Measurements from ENCODE around the gene NUP188. TPM values are rescaled to one million over a fixed set of nuclear protein-coding genes. Genes with fewer than 3 reads are reported as not detected.

NUP188 gene
- total and polyA plus RNA-seq, 2 of the 13 experiments (the other 11 are each of a cell fraction or from before 2014, with no cell fraction given) = 28.0 to 38.5 TPM

DNA sequence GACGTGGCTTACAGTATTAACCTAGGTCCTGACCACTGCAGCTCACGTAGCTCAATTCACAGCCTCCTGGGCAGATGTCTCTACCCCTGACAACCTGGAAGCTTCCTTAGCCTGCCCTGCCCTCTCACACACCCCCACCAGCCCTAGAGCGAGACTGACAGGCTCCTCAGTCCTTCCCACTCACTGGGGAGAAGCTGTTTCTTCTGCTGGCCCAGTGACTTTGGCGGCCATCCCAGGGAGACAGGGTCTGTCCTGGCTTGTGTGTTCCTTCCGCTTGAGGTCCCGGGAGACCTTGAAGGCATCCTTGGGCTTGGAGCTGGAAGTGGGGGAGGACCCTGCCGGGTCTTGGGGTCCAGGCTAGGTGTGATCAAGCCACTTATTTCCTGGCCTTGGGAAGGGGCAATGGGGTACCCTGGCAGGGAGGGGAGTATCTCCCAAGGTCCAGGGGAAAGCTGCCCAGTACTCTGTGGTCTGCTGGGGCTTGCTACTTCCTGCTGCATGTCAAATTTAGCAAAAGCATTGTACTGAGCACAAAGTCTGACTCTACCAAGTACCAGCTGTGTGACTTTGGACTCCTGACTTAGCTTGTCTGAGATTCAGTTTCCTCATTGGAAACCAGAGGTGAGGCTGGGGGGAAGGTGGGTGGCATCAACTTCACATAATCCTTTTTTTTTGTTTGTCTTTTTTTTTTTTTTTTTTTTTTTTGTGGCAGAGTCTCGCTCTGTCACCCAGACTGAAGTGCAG, 90.8 kb downstream of the NUP188 start (continued):
- no peak for TF ChIP-seq HHEX (CRISPR knock-in tag; IDR thresholded peaks at IDR 0.05)
- TF ChIP-seq TGIF2 (CRISPR knock-in tag; IDR thresholded peaks at IDR 0.05) = 0 out of 2 replicates have a peak, but pooled peaks have one; percentile 34
- TF ChIP-seq THAP11 (CRISPR knock-in tag; IDR thresholded peaks at IDR 0.05) = no peak
- TF ChIP-seq ELF3 (CRISPR knock-in tag; IDR thresholded peaks at IDR 0.05) = 0 out of 2 replicates have a peak, but pooled peaks have one; percentile 46
- TF ChIP-seq, protein P1, sequence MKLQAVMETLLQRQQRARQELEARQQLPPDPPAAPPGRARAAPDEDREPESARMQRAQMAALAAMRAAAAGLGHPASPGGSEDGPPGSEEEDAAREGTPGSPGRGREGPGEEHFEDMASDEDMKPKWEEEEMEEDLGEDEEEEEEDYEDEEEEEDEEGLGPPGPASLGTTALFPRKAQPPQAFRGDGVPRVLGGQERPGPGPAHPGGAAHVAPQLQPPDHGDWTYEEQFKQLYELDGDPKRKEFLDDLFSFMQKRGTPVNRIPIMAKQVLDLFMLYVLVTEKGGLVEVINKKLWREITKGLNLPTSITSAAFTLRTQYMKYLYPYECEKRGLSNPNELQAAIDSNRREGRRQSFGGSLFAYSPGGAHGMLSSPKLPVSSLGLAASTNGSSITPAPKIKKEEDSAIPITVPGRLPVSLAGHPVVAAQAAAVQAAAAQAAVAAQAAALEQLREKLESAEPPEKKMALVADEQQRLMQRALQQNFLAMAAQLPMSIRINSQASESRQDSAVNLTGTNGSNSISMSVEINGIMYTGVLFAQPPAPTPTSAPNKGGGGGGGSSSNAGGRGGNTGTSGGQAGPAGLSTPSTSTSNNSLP (IDR thresholded peaks at IDR 0.05; ENCODE audit: low read depth, low read length) = no peak
- TF ChIP-seq, protein P2, sequence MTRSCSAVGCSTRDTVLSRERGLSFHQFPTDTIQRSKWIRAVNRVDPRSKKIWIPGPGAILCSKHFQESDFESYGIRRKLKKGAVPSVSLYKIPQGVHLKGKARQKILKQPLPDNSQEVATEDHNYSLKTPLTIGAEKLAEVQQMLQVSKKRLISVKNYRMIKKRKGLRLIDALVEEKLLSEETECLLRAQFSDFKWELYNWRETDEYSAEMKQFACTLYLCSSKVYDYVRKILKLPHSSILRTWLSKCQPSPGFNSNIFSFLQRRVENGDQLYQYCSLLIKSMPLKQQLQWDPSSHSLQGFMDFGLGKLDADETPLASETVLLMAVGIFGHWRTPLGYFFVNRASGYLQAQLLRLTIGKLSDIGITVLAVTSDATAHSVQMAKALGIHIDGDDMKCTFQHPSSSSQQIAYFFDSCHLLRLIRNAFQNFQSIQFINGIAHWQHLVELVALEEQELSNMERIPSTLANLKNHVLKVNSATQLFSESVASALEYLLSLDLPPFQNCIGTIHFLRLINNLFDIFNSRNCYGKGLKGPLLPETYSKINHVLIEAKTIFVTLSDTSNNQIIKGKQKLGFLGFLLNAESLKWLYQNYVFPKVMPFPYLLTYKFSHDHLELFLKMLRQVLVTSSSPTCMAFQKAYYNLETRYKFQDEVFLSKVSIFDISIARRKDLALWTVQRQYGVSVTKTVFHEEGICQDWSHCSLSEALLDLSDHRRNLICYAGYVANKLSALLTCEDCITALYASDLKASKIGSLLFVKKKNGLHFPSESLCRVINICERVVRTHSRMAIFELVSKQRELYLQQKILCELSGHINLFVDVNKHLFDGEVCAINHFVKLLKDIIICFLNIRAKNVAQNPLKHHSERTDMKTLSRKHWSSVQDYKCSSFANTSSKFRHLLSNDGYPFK (CRISPR knock-in tag; IDR thresholded peaks at IDR 0.05; ENCODE audit: borderline replicate concordance) = peak; percentile 22; the same call in 1 of the 2 replicates
- no peak for TF ChIP-seq ATF7-NPFF (CRISPR knock-in tag; IDR thresholded peaks at IDR 0.05; ENCODE audit: low read depth)
- TF ChIP-seq ZNF230 (CRISPR knock-in tag; IDR thresholded peaks at IDR 0.05) = peak; percentile 70; the same call in 1 of the 2 replicates
- no peak for TF ChIP-seq ZBTB7B (CRISPR knock-in tag; IDR thresholded peaks at IDR 0.05)
- TF ChIP-seq HDAC1 (CRISPR knock-in tag; IDR thresholded peaks at IDR 0.05) = peak; percentile 50; the same call in 1 of the 2 replicates
- peak; percentile 96 for TF ChIP-seq HNF4G (IDR thresholded peaks at IDR 0.05; ENCODE audit: borderline replicate concordance, low read depth, low read length)
- peak; percentile 69; the same call in 1 of the 2 replicates for TF ChIP-seq HNF4G (CRISPR knock-in tag; IDR thresholded peaks at IDR 0.05; ENCODE audit: borderline replicate concordance, low read depth)
- TF ChIP-seq, protein P3, sequence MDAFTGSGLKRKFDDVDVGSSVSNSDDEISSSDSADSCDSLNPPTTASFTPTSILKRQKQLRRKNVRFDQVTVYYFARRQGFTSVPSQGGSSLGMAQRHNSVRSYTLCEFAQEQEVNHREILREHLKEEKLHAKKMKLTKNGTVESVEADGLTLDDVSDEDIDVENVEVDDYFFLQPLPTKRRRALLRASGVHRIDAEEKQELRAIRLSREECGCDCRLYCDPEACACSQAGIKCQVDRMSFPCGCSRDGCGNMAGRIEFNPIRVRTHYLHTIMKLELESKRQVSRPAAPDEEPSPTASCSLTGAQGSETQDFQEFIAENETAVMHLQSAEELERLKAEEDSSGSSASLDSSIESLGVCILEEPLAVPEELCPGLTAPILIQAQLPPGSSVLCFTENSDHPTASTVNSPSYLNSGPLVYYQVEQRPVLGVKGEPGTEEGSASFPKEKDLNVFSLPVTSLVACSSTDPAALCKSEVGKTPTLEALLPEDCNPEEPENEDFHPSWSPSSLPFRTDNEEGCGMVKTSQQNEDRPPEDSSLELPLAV (CRISPR knock-in tag; conservative IDR thresholded peaks at IDR 0.05; ENCODE audit: low read depth) = no peak

Measured in HepG2 (cell line).